Omental fat pad (tissue), 4 donors: ENCODE measurements around the gene CIT. TPM values are rescaled to one million over a fixed set of nuclear protein-coding genes. Genes with fewer than 3 reads are reported as not detected.

Experiments used
- ATAC-seq: fragments of 150-250 bp; one replicate; pipeline ENCODE4 v1.9.1; 2016; ENCODE audit warnings: mild to moderate bottlenecking, moderate library complexity; ENCODE audit not compliant: low FRiP score
- DNase-seq: peaks from one replicate; pipeline ENCODE4 v3.0.0-alpha.2; 2019; ENCODE audit warnings: low spot score
- CTCF ChIP-seq, 3 donors: fragments of 450-650 bp; IDR thresholded peaks; one replicate each; pipeline ENCODE4 v1.5.1; 2016 to 2017; ENCODE audit warnings: antibody characterized with exemption in 3 of 3, mild to moderate bottlenecking in 3 of 3, moderate library complexity in 2 of 3
- total RNA-seq, 4 donors: library from RNA; depleted of rRNA; stranded (reverse); fragments of >200 nt; gene quantifications; one replicate each; pipeline ENCODE4 v1.1.0, GENCODE V29; 2016

Gene CIT
- total RNA-seq, 4 donors from 2014 or later, result 0.93 to 4.3 (median 3.4) TPM

GRCh38 chr12:119718141-119718540 lies 159.0 kb downstream of the CIT start:
- DNase-seq, result no peak
- ATAC-seq, result no peak
- no peak for TF ChIP-seq CTCF (IDR thresholded peaks at IDR 0.05)

GRCh38 chr12:119715268-119715620 lies 161.9 kb downstream of the CIT start:
- DNase-seq (no peak), ATAC-seq (no peak)
- no peak for TF ChIP-seq CTCF (IDR thresholded peaks at IDR 0.05)

GRCh38 chr12:119714614-119715267 lies 162.4 kb downstream of the CIT start:
- TF ChIP-seq CTCF (IDR thresholded peaks at IDR 0.05), result no peak
- no peak for ATAC-seq

GRCh38 chr12:119713551-119714031 lies 163.5 kb downstream of the CIT start:
- TF ChIP-seq CTCF (IDR thresholded peaks at IDR 0.05), result no peak
- no peak for ATAC-seq
- no peak for DNase-seq

More at GRCh38 chr12:119714614-119715267, 162.4 kb downstream of the CIT start:
- DNase-seq, result no peak

- no peak for TF ChIP-seq CTCF (IDR thresholded peaks at IDR 0.05)
- ATAC-seq (no peak), DNase-seq (no peak)
Observed at GRCh38 chr12:119712721-119713120, 164.4 kb downstream of the CIT start.

- DNase-seq (no peak), ATAC-seq (no peak)
- no peak for TF ChIP-seq CTCF (IDR thresholded peaks at IDR 0.05)
Observed at GRCh38 chr12:119711693-119712092, 165.4 kb downstream of the CIT start.

- ATAC-seq (no peak), DNase-seq (no peak)
- TF ChIP-seq CTCF (IDR thresholded peaks at IDR 0.05), result no peak
Observed at GRCh38 chr12:119710965-119711551, 166.1 kb downstream of the CIT start.
